Stimulated activated CD4-positive, alpha-beta T cell treated with anti-CD3 and anti-CD28 coated beads, TNF-alpha, amount 100 ng/mL, for 1 hour (primary cell): ENCODE measurements around the gene KDM2A.

Experiments used
- DNase-seq, 3 donors: peaks; one replicate each; pipeline ENCODE4 v3.0.0-alpha.2; 2020; ENCODE audit warnings: low read depth in 3 of 3, low spot score in 1 of 3

Gene KDM2A

GRCh38 chr11:67118801-67119584 lies at the start of gene KDM2A:
KDM2A (plus strand) TSS chr11:67119263; CDS start chr11:67121317, 2,054 bp downstream.
- peak; percentile 97 to 99 (median 98) for DNase-seq

- peak; percentile 33 to 63 (median 37) for DNase-seq
Measured at GRCh38 chr11:67071420-67072284, 47.4 kb upstream of the KDM2A start.

DNA sequence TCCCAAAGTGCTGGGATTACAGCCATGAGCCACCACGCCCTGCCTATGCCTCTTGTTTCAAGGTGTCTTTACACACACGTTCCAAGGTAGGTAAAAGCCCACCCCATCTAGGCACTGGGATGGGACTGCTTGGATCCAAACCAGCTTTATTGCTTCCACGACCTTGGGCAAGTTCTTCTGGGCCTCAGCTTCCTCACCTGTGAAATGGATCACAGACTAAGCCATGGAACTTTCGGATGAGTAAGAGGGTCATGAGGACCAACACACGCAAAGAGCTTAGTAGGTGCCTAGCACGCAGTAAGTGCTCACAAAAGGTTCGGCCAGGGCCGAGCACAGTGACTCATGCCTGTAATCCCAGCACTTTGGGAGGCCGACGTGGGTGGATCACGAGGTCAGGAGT lies 46.8 kb upstream of the KDM2A start:
- no peak for DNase-seq

GRCh38 chr11:67073908-67074307 lies 45.2 kb upstream of the KDM2A start:
- no peak for DNase-seq

- no peak for DNase-seq
Measured at GRCh38 chr11:67076202-67076601, 42.9 kb upstream of the KDM2A start.

- no peak for DNase-seq
Measured at GRCh38 chr11:67079065-67079705, 39.9 kb upstream of the KDM2A start.

GRCh38 chr11:67082071-67082791 lies 36.8 kb upstream of the KDM2A start:
- no peak for DNase-seq

DNA sequence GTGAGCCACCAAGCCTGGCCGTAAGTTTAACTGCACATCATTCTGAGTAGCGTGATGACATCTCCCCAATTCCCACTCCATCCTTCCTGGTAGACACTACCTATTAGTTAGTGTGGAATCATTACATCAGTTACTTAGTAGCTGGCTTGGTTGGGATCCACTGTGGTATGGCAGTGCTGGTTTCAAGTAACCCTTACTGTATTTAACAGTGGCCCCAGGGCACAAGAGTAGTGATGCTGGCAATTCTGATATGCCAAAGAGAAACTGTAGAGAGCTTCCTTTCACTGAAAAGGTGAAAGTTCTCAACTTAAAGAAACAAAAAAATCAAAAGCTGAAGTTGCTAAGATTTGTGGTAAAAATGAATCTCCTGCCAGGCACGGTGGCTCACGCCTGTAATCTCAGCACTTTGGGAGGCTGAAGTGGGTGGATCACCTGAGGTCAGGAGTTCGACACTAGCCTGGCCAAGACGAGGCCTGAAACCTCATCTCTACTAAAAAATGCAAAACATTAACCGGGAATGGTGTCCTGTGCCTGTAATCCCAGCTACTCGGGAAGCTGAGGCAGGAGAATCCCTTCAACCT lies 35.2 kb upstream of the KDM2A start:
- DNase-seq = no peak

DNA sequence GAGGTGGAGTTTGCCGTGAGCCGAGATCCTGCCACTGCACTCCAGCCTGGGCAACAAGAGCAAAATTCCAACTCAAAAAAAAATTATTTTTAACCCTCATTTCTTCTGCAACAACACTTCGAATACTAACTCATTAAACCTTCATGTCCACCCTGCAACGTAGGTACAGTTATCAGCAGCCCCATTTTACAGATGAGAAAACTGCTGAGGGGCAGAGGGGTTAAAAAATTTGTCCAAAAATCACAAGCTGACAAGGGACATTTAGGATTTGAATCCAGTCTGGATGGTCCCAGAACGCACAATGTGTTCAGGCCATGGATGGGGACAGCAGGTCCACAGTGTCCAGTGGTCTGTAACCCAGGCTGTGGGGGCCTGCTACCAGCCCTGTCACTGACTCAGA lies 33.4 kb upstream of the KDM2A start:
- no peak for DNase-seq

GRCh38 chr11:67090717-67091116 lies 28.3 kb upstream of the KDM2A start:
- no peak for DNase-seq

DNA sequence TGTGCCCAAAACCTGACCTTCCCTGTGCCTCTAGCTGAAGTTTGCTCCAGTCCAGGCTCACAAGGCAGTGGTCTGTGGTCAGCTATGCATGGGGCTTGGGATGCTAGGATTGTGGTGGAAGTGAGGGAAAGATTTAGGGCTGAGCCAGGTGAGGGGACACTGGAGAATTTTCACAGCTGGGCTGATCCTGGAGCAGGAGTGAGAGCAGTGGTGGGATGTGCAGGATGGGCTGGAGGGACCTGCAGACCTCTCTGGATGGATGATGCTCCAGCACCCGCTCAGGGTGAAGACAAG lies 23.9 kb upstream of the KDM2A start:
- no peak for DNase-seq

DNA sequence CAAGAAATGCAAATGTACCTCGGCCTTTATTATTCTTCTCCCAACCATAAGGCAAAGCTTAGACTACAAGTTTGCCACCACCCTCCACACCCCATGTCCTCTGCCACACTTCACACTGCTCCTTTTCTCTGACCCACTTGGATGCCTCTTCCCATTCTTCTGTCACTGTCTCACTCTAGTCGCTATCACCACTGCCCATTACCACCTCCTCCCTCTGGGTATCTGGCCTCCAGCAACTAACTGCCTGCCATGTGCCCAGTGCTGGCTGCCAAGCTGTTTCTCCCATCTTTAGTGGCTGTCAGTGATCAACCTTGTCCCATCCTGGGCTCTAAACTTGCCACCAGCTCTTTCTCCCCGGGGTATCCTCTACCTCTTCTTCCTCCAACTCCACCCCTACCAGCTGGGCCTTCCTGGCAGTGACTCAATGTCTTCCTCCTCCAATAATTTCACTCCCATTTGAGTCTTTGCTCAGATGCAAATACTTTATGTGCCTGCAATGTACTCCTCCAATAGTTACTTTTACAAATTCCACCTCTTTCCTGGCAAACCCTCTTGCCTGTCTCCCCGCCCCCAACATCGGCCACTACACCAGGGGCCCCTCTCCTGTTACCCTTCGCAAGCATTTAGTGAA lies 20.1 kb upstream of the KDM2A start:
- DNase-seq = no peak

GRCh38 chr11:67099831-67100324 lies 19.2 kb upstream of the KDM2A start:
- DNase-seq = no peak

DNA sequence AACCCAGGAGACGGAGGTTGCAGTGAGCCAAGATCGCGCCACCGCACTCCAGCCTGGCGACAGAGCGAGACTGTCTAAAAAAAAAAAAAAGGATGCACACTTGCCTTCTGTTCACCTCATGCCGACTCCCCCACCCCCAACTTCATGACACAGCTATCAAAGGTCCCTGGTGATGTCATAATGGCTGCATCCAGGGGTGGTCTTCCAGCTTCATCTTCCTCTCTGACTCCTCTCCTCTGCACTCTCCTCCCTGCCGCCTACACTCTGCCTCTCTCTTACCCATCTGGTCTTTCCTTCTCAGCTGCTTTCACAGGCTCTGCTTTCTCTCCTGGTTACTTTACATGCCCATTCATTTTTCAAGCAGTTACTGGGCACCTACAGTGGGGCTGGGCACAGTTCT lies 16.4 kb upstream of the KDM2A start:
- DNase-seq = no peak

DNA sequence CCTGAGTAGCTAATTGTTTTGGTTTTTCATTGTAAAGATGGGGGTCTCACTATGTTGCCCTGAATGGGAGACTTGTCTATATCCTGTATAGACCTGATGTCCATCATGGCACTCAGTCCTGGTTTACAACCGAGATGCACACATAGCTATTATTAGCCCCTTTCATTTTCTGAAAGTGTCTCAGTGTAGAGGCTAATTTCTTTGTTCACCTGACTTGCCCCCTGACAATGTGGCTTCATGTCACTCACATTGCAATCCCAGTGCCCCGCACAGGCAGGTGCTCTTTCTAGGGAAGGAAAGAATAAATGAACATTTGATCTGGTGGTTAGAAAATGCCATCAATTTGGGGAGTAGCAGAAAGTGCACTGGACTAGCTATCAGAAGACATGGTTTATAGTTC lies 13.1 kb upstream of the KDM2A start:
- DNase-seq = no peak

DNA sequence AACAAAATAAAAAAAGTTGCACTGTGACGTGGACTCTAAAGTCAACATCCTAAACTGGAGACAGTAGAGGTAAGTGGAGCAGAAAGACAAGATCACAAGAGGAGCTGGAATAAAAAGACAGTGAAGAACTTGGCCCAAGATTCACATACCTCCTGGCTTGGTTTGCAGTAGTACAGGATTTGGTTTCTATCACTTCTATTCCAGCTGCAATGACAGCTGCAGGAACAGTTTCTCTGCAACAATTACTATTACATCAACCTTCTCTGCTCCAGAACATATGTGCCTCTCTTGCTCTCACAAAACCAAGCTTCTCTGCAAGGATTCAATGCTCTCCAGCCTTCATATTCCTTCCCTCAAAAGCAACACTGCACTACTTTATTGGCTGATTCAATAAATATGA lies 7.8 kb upstream of the KDM2A start:
- no peak for DNase-seq

- DNase-seq = no peak
Measured at GRCh38 chr11:67113231-67113721, 5.8 kb upstream of the KDM2A start.

DNA sequence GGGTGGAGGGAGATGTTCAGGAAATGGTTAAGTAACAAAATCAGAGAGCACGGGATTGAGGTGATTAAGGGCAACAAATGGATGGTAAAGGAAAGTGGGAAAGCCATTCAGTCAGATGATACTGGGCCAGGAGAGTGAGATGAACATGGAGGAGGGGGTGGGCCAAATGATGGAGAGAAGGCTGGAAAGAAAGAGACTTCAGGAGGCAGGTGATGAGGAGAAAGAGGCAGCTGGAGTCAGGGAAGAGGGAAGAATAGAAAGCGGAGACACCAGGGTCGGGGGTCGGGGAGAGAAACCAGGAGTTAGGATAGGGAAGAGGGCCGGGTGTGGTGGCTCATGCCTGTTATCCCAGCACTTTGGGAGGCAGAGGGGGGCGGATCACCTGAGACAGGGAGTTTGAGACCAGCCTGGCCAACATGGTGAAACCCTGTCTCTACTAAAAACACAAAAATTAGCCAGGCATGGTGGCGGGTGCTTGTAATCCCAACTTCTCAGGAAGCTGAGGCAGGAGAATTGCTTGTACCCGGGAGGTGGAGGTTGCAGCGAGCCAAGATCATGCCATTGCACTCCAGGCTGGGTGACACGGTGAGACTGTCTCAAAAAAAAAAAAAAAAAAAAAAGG lies 4.7 kb upstream of the KDM2A start:
- DNase-seq = no peak

- no peak for DNase-seq
Measured at GRCh38 chr11:67116758-67117105, 2.3 kb upstream of the KDM2A start.

- DNase-seq = no peak
Measured at GRCh38 chr11:67117176-67117575, 1.9 kb upstream of the KDM2A start.
